GM12892 (cell line): Measurements from ENCODE around the gene CNOT6L.

Experiments used
- POLR2A ChIP-seq: IDR thresholded peaks from 2 replicates; pipeline ENCODE4 v1.6.1; 2011; ENCODE audit warnings: low read depth, low read length, control low read depth
- POLR2AphosphoS5 ChIP-seq: IDR thresholded peaks from 2 replicates; pipeline ENCODE4 v1.6.1; 2011; ENCODE audit warnings: low read depth, low read length, control low read depth

DNA sequence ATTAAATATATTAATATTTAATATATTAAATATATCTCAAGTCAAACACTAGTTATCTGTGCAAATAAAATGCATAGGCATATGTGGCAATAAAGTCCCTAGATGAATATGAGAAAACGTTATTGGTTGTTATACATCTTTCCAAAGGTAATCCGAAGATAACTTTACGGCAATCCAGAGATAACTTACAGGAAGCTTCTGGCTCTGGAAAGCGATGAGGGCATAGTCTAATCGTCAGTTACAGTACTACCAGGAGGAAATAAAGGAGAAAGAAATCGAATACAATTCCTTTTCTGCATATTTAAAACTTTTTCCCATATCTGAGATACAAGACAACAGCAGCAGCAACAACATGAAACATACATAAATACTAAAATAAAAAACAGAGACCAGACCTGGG lies 35.3 kb downstream of the CNOT6L start:
- TF ChIP-seq POLR2AphosphoS5 (no peak), POLR2A (no peak)
